Measurements from ENCODE around the gene VEGFD.

DNA sequence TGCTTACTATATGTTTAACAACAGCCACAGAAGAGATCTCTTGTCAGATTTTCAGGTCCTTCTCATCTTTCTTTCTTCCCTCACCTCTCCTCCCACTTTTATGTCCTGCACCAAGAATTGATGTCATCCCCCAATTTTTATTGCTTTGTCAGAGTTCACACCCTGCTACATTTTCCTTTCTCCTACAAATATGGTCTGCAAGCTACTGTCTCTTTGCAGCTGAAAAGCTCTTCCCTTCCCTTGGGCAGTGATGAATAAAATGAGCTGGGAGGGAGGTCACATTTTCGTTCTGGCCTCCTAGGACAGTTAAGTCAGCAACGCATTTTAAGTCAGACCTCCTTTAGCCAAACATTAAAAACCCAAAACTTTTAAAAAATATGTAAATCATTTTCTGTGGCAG is 26.7 kb upstream of the VEGFD start:
- no peak for TF ChIP-seq GATA2 (IDR thresholded peaks at IDR 0.05; ENCODE audit: low read depth, low read length)
- no peak for TF ChIP-seq GATA3 (IDR thresholded peaks at IDR 0.05; ENCODE audit: low read depth, low read length)
